Measurements from ENCODE around the gene AOC3. TPM values are rescaled to one million over a fixed set of nuclear protein-coding genes. Genes with fewer than 3 reads are reported as not detected.

AOC3 gene
- total RNA-seq, 2 experiments from 2014 or later, result 1.0 to 1.4 TPM

DNA sequence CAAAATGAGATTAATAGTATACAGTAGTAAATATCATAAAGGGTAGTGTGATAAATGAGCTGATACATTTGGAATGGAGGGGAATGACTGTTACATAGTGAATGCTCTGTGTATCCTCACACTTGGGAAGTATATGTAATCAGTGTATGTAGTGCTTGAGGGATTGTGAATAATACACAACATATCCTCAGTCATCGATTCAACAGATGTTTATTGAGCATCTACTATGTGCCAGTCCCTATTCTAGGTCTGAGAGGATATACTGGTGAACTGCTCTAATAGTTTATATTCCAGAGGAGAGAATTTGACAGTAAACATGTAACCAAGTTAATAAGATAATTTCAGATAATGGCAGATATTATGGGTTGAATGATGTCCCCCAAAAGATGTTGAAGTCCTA lies 23.5 kb upstream of the AOC3 start:
- ChIA-PET CTCF (no interaction called here), POLR2A (no interaction called here)
- Mint-ChIP-seq H3K4me3 (no peak overlapping the region), H3K36me3 (ENCODE audit: low read depth) (peaks cover 5% of the 10 kb centered on the region), H3K27me3 (ENCODE audit: low read depth) (peaks cover 7% of the 10 kb centered on the region), H3K4me1 (ENCODE audit: low read depth) (peaks cover 24% of the 10 kb centered on the region), H3K27ac (no peak overlapping the region), H3K9me3 (ENCODE audit: insufficient read depth) (no peaks in the 10 kb centered on the region)
- no peak for DNase-seq
- ATAC-seq, result no peak

DNA sequence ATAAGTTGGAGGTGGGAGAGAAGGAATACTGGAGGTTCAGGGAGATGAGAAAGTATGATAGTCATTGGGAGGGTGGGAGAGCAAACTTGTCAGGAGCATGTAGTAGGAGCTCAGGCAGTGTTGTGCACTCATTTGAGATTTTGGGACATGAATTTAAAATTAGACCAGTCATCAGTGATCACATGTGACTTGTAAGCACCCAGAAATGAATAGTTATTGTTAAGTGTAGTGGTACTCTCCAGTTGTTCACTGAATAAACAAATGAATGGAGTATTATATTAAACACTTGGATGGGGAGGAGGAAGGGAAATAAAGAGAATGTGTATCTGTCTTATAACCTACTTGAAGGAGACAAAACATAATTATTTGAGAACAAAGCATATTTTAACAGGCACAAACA lies 20.0 kb upstream of the AOC3 start:
- POLR2A ChIA-PET, result interaction anchor here (1.4 to 5.3 kb wide), 2 partner anchors 8 to 58 kb away, joined by 4 to 72 read pairs; partner anchors contain the start of genes BECN1 and VPS25
- H3K4me3 Mint-ChIP-seq, result no peak overlapping the region
- DNase-seq, result no peak
- peaks cover 17% of the 10 kb centered on the region for H3K36me3 Mint-ChIP-seq (ENCODE audit: low read depth)
- no peak overlapping the region for H3K27ac Mint-ChIP-seq
- CTCF ChIA-PET, result interaction anchor here (0.6 to 4.7 kb wide), 5 partner anchors 10 to 253 kb away, joined by 3 to 29 read pairs (median 5); partner anchors contain the start of gene PSMC3IP
- no peaks in the 10 kb centered on the region for H3K9me3 Mint-ChIP-seq (ENCODE audit: insufficient read depth)
- no peak for ATAC-seq
- H3K27me3 Mint-ChIP-seq (ENCODE audit: low read depth), result peaks cover 5% of the 10 kb centered on the region
- peaks cover 21% of the 10 kb centered on the region for H3K4me1 Mint-ChIP-seq (ENCODE audit: low read depth)

DNA sequence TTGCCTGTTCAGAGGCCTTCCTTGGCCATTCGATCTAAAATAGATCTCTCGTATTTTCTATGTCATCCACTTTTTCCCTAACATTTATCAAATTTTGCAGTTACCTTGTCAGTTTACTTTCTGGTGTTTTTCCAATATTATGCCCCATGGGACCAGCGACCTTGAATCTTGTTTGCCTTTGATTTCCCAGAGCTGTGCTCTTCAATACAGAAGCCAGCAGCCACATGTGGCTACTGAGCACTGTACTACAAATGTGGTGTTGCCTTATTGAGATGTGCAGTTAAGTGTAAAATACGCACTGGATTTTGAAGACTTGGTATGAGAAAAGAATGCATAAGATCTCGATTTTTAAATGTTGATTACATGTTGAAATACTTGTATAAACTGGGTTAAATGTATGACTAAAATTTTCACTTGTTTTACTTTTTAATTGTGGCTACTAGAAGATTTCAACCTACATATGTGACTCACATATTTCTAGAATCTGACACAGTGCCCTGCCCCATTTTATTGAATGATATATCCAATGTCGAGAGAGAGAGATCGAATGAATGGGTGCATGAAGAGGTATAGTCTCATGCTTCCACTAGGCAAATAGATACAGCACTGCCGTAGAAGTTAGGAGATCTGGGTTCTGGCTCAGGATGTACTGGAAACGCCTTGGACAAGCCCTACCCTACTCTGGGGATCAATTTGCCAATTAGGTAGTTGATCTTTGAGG lies 18.6 kb upstream of the AOC3 start:
- Mint-ChIP-seq H3K9me3 (ENCODE audit: insufficient read depth) (no peaks in the 10 kb centered on the region), H3K36me3 (ENCODE audit: low read depth) (peaks cover 24% of the 10 kb centered on the region), H3K27ac (peak overlapping the region; percentile 100), H3K4me3 (peak overlapping the region; percentile 94), H3K4me1 (ENCODE audit: low read depth) (peaks cover 23% of the 10 kb centered on the region), H3K27me3 (ENCODE audit: low read depth) (peaks cover 2% of the 10 kb centered on the region)
- POLR2A ChIA-PET, result interaction anchor here (0.8 to 5.3 kb wide), 7 partner anchors 9 to 535 kb away, joined by 3 to 72 read pairs (median 6); partner anchors contain the start of genes BECN1, RPL27 and VPS25
- CTCF ChIA-PET, result interaction anchor here (1.8 to 4.7 kb wide), 5 partner anchors 8 to 254 kb away, joined by 4 to 42 read pairs (median 8); partner anchors contain the start of genes BECN1 and PSMC3IP
- DNase-seq (no peak), ATAC-seq (peak; percentile 7)

DNA sequence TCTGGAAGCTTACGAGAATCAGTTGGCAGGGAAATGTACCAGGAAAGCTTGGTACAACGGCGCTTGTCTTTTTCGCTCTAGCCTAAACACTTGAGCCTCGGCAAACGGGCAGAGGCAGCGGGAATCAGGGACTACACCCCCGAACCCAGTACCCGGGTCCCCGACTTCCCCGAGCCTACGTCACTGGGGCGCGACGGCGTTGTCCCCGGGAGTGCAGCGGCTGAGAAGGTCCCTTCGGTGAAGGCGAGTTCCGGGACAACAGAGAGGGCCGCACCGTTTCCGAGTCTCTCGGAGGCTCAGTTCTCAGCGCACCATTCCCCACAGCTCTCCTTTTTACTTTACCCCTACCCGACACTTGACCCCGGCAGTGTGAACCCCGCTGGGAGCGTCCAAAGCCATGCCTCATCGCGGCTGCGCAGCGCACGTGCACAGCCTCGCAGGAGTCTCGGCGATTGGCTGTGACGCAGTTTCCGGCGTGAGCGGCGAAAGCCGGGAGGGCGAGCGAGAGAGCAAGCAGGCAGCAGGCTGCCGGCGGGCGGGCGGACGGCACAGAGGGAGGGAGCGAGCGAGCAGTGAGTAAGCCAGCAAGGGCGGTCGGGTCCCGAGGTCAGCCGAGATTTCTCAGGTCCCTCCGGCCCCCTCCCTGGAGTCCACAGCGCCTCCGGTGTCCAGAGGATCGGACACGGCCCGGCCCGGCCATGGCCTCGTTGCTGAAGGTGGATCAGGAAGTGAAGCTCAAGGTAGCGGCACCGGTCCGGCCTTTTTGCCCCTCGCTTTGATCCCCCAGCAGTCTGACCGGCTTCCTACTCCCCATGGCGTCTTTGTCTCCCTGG lies 17.8 kb upstream of the AOC3 start, which contains the start of gene PSME3:
TSS of gene PSME3 (plus strand) at position 464 of the 833 bp plus-strand sequence. CDS start at position 699, 235 bp downstream.
- peak; percentile 94 for ATAC-seq
- Mint-ChIP-seq H3K9me3 (ENCODE audit: insufficient read depth) (no peaks in the 10 kb centered on the region), H3K4me3 (peak within 1 kb of the TSS; percentile 94), H3K27ac (peak within 1 kb of the TSS; percentile 100), H3K4me1 (ENCODE audit: low read depth) (peaks cover 25% of the 10 kb centered on the region), H3K36me3 (ENCODE audit: low read depth) (peaks cover 31% of the 10 kb centered on the region), H3K27me3 (ENCODE audit: low read depth) (no peaks in the 10 kb centered on the region)
- peak; percentile 92 for DNase-seq
- ChIA-PET POLR2A (interaction anchor here (0.6 to 5.3 kb wide), 13 partner anchors 9 to 534 kb away, joined by 3 to 72 read pairs (median 3); partner anchors contain the start of genes BECN1, BRCA1 and RPL27), CTCF (interaction anchor here (0.6 to 4.7 kb wide), 7 partner anchors 9 to 359 kb away, joined by 3 to 42 read pairs (median 5); partner anchors contain the start of genes AOC2, BECN1 and PSMC3IP)

DNA sequence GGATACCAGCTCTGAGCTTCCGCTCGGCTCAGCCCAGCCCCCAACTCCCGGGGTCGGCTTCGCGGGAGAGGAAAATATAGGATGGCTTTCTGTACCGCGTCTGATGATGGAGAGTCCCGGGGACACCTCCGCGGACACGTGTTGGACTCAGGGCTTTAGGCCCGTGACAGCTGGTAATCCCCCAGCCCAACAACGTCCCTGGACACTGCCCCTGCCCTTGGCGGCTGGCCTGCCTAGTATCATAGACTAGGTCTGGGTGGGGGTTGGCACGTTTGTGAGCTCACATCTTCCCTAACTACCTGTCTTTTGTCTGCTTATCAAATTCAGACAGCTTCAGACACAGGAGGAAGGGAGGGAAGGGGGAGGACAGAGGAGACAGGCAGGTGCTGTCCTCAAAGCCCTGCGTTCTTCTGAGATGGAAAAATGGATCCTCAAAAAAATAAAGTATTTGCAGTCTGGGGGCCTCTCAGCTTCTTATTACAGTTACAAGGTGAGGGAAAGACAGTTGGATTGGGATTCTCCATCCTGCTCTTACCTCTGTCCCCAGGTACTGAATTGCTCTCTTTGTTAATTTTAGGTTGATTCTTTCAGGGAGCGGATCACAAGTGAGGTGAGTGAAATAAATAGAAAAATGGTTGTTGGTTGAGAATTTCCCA lies 17.1 kb upstream of the AOC3 start:
- no peak for DNase-seq
- ATAC-seq, result no peak

DNA sequence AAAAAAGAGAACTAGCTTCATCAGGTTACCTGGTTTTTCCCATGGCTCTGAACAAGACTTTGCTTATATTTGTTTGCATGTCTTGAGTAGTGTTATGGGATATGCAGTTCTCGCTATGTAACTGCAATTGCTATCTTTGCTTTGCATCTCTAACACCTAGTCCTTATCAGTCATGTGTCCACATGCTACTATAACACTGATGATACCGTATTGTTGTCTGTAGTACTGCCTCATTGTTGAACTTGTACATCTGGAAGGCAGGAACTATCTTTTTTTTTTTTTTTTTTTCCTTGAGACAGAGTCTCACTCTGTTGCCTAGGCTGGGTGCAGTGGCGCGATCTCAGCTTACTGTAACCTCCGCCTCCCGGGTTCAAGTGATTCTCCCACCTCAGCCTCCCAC lies 15.3 kb upstream of the AOC3 start:
- ATAC-seq (no peak), DNase-seq (no peak)
- peaks cover 25% of the 10 kb centered on the region for H3K4me1 Mint-ChIP-seq (ENCODE audit: low read depth)
- POLR2A ChIA-PET, result interaction anchor here (0.6 to 5.3 kb wide), 2 partner anchors 13 to 162 kb away, joined by 3 to 72 read pairs; partner anchors contain the start of gene BECN1
- H3K27me3 Mint-ChIP-seq (ENCODE audit: low read depth), result no peaks in the 10 kb centered on the region
- no peak overlapping the region for H3K4me3 Mint-ChIP-seq
- no peaks in the 10 kb centered on the region for H3K9me3 Mint-ChIP-seq (ENCODE audit: insufficient read depth)
- no peak overlapping the region for H3K27ac Mint-ChIP-seq
- CTCF ChIA-PET, result interaction anchor here (0.7 to 4.7 kb wide), 4 partner anchors 8 to 257 kb away, joined by 3 to 42 read pairs (median 20); partner anchors contain the start of genes AOC2 and BECN1
- H3K36me3 Mint-ChIP-seq (ENCODE audit: low read depth), result peaks cover 44% of the 10 kb centered on the region

More for the DNA sequence above, 17.1 kb upstream of the AOC3 start:
- H3K27me3 Mint-ChIP-seq (ENCODE audit: low read depth), result no peaks in the 10 kb centered on the region
- POLR2A ChIA-PET, result interaction anchor here (0.6 to 5.3 kb wide), 11 partner anchors 8 to 482 kb away, joined by 3 to 72 read pairs (median 3); partner anchors contain the start of genes BECN1, BRCA1 and RPL27
- CTCF ChIA-PET, result interaction anchor here (0.6 to 4.7 kb wide), 7 partner anchors 10 to 360 kb away, joined by 3 to 42 read pairs (median 5); partner anchors contain the start of genes AOC2, BECN1 and PSMC3IP
- peaks cover 36% of the 10 kb centered on the region for H3K36me3 Mint-ChIP-seq (ENCODE audit: low read depth)
- peaks cover 25% of the 10 kb centered on the region for H3K4me1 Mint-ChIP-seq (ENCODE audit: low read depth)
- H3K9me3 Mint-ChIP-seq (ENCODE audit: insufficient read depth), result no peaks in the 10 kb centered on the region
- peak overlapping the region; percentile 94 for H3K4me3 Mint-ChIP-seq
- H3K27ac Mint-ChIP-seq, result peak overlapping the region; percentile 100

DNA sequence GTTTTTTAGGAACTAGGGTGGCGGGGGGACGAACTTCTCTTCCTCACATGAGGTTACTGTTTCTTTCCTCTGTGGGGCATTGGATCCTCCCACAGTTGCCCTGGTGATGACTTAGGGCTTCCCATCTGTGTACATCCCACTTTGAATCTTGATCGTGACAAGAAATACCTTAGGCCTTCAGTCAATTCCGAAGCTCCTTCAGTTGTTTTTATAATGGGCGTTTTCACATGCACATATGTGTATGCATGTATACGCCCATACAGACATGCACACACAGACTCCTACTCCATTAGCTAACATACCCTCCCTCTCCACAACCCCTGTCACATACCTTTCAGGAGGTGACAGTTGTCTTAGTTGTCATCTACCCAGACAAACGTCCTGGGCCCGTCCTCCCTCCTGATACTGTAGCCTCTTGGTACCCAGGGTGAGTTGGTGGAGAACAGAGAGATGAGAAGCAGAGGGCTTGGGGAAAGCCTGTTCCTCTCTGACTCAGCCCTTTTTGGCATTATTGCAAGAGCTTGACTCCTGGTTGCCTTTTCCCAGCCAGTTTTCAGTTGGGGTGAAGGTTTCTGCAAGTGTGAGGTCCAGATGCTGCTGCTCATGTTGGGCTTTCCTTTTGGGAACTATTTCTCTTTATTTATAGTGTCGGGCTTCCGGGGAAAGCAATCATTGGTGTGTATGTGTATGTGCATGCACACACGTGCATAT lies 8.9 kb upstream of the AOC3 start:
- no peaks in the 10 kb centered on the region for H3K27me3 Mint-ChIP-seq (ENCODE audit: low read depth)
- H3K27ac Mint-ChIP-seq, result no peak overlapping the region
- H3K36me3 Mint-ChIP-seq (ENCODE audit: low read depth), result peaks cover 55% of the 10 kb centered on the region
- ChIA-PET POLR2A (interaction anchor here (0.6 to 2.1 kb wide), 3 partner anchors 9 to 156 kb away, joined by 4 to 6 read pairs (median 4); partner anchors contain the start of genes PSME3 and RPL27), CTCF (interaction anchor here (1.0 to 2.4 kb wide), 4 partner anchors 11 to 183 kb away, joined by 4 to 10 read pairs (median 4); partner anchors contain the start of genes RND2 and RPL27)
- H3K4me1 Mint-ChIP-seq (ENCODE audit: low read depth), result peaks cover 13% of the 10 kb centered on the region
- ATAC-seq, result no peak
- no peak for DNase-seq
- no peak overlapping the region for H3K4me3 Mint-ChIP-seq
- H3K9me3 Mint-ChIP-seq (ENCODE audit: insufficient read depth), result no peaks in the 10 kb centered on the region

DNA sequence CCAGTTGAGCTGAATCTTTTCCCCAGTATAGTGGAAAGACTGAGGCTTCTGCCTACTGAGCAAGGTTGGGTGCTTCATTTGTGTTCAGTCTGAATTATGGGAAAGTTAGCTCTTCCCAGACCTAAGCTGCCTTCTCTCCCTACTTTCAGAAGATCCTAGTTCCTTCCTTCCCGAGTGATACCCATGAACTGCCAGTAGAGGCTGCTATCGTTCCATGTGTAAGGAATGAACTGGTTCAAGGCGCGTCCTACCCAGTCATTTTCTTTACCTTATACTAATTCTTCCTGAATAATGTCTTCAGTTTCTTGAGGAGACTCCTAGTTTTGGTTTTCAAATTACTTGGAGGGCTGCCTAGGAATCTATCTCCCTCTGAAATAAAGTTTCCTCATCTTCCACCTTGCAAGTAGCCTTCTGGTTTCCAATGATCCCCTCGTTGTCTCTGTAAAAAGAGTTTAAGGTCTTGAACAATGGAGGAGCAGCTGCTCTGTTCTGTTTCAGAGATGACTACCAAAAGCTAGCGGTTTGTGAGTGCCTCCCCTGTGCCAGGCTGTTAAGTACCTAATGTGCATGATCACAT lies 7.6 kb upstream of the AOC3 start:
- no peak for ATAC-seq
- DNase-seq, result no peak
- peaks cover 45% of the 10 kb centered on the region for H3K36me3 Mint-ChIP-seq (ENCODE audit: low read depth)
- ChIA-PET POLR2A (interaction anchor here (1.2 to 2.1 kb wide), 2 partner anchors 10 to 13 kb away, joined by 3 to 6 read pairs; partner anchors contain the start of gene PSME3), CTCF (interaction anchor here (0.8 to 2.8 kb wide), 9 partner anchors 9 to 181 kb away, joined by 3 to 12 read pairs (median 4); partner anchors contain the start of genes BECN1, PSME3, RND2 and RPL27)
- H3K4me3 Mint-ChIP-seq, result no peak overlapping the region
- H3K27ac Mint-ChIP-seq, result no peak overlapping the region
- H3K27me3 Mint-ChIP-seq (ENCODE audit: low read depth), result no peaks in the 10 kb centered on the region
- peaks cover 11% of the 10 kb centered on the region for H3K4me1 Mint-ChIP-seq (ENCODE audit: low read depth)
- H3K9me3 Mint-ChIP-seq (ENCODE audit: insufficient read depth), result no peaks in the 10 kb centered on the region

DNA sequence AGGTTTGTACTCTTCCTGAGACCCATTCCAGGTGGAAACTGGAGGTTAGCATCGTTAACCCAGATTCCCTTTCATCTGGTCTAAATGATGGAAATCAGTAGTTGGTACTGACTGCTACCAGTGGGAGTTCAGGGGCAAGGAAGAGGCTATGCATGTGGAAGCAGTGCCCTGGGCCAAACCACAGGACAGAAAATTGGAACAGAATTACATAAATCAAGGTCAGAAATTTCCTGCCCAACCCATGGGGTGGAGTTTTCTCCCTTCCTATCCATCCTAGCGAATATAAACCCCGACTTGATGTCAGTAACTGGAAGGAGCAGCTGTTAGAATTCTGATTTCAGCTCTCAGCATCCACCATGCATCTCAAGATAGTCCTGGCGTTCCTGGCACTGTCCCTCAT lies 6.7 kb upstream of the AOC3 start, which contains the start of gene AOC2:
TSS of gene AOC2 (plus strand) at position 310 of the 400 bp plus-strand sequence. CDS start at position 357, 47 bp downstream.
- Mint-ChIP-seq H3K27me3 (ENCODE audit: low read depth) (no peaks in the 10 kb centered on the region), H3K9me3 (ENCODE audit: insufficient read depth) (no peaks in the 10 kb centered on the region), H3K4me1 (ENCODE audit: low read depth) (peaks cover 11% of the 10 kb centered on the region), H3K36me3 (ENCODE audit: low read depth) (peaks cover 37% of the 10 kb centered on the region), H3K27ac (no peak within 1 kb of the TSS), H3K4me3 (no peak within 1 kb of the TSS)
- no peak for ATAC-seq
- no peak for DNase-seq
- CTCF ChIA-PET, result interaction anchor here (0.5 to 2.8 kb wide), 4 partner anchors 10 to 154 kb away, joined by 3 to 12 read pairs (median 8); partner anchors contain the start of genes PSME3 and RPL27
- POLR2A ChIA-PET, result interaction anchor here (1.2 kb wide), 1 partner anchor 12 kb away, joined by 3 read pairs; no protein-coding TSS in a partner anchor

All from activated CD8-positive, alpha-beta T cell treated with anti-CD3 and anti-CD28 coated beads, Interleukin-2, amount 10 ng/mL, durations not matched to agents 7 days and 5 days (primary cell).